Ishikawa (cell line): ENCODE results near the gene BACE2.

Experiments used
- CREB1 ChIP-seq: IDR thresholded peaks from 2 replicates; pipeline ENCODE4 v1.6.1; 2012; ENCODE audit warnings: low read depth
- EP300 ChIP-seq: IDR thresholded peaks from 2 replicates; pipeline ENCODE4 v1.6.1; 2012; ENCODE audit warnings: borderline replicate concordance
- NFIC ChIP-seq: IDR thresholded peaks from 2 replicates; pipeline ENCODE4 v1.6.1; 2012
- TAF1 ChIP-seq: IDR thresholded peaks from 2 replicates; pipeline ENCODE4 v1.6.1; 2012; ENCODE audit warnings: low read depth, mild to moderate bottlenecking
- TF ChIP-seq, protein P1 (sequence below): IDR thresholded peaks from 2 replicates; pipeline ENCODE4 v1.6.1; 2012; ENCODE audit warnings: low read depth, mild to moderate bottlenecking
- TF ChIP-seq, protein P2 (sequence below): IDR thresholded peaks from 2 replicates; pipeline ENCODE4 v1.6.1; 2012

GRCh38 chr21:41207401-41208375 lies 39.7 kb downstream of the BACE2 start:
- TF ChIP-seq, protein P1, sequence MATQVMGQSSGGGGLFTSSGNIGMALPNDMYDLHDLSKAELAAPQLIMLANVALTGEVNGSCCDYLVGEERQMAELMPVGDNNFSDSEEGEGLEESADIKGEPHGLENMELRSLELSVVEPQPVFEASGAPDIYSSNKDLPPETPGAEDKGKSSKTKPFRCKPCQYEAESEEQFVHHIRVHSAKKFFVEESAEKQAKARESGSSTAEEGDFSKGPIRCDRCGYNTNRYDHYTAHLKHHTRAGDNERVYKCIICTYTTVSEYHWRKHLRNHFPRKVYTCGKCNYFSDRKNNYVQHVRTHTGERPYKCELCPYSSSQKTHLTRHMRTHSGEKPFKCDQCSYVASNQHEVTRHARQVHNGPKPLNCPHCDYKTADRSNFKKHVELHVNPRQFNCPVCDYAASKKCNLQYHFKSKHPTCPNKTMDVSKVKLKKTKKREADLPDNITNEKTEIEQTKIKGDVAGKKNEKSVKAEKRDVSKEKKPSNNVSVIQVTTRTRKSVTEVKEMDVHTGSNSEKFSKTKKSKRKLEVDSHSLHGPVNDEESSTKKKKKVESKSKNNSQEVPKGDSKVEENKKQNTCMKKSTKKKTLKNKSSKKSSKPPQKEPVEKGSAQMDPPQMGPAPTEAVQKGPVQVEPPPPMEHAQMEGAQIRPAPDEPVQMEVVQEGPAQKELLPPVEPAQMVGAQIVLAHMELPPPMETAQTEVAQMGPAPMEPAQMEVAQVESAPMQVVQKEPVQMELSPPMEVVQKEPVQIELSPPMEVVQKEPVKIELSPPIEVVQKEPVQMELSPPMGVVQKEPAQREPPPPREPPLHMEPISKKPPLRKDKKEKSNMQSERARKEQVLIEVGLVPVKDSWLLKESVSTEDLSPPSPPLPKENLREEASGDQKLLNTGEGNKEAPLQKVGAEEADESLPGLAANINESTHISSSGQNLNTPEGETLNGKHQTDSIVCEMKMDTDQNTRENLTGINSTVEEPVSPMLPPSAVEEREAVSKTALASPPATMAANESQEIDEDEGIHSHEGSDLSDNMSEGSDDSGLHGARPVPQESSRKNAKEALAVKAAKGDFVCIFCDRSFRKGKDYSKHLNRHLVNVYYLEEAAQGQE: no peak
- TF ChIP-seq EP300 (no peak), CREB1 (no peak), TAF1 (no peak), NFIC (no peak)
- TF ChIP-seq, protein P2, sequence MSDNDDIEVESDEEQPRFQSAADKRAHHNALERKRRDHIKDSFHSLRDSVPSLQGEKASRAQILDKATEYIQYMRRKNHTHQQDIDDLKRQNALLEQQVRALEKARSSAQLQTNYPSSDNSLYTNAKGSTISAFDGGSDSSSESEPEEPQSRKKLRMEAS: no peak
